8988T (cell line): Measurements from ENCODE around the gene KLHL3.
"Not testable (repeated sequence)": the region's sequence is repeated elsewhere in the genome, so short reads cannot be mapped to it uniquely, and the experiment has no call there.

ENCODE experiments used
- DNase-seq: peaks from one replicate; pipeline ENCODE4 v3.0.0; 2011

KLHL3 gene

DNA sequence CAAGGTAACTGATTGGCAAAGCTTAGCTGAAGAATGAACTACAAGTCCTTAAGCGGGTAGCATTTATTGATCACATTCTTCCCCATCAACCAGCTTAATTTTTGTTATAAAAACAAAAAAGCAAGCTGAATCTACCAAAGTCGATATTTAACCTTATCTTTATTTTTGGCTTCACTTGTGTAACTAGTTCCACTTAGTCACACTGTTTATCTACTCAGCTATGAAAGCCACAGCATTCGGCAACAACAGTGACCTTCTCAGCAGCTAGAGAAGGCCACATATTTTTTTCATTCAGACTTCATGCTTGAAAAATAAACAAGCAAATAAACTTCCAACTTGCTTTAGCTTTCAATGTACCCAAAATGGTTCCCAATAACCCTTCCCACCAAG, 69.4 kb downstream of the KLHL3 start:
- DNase-seq: no peak

DNA sequence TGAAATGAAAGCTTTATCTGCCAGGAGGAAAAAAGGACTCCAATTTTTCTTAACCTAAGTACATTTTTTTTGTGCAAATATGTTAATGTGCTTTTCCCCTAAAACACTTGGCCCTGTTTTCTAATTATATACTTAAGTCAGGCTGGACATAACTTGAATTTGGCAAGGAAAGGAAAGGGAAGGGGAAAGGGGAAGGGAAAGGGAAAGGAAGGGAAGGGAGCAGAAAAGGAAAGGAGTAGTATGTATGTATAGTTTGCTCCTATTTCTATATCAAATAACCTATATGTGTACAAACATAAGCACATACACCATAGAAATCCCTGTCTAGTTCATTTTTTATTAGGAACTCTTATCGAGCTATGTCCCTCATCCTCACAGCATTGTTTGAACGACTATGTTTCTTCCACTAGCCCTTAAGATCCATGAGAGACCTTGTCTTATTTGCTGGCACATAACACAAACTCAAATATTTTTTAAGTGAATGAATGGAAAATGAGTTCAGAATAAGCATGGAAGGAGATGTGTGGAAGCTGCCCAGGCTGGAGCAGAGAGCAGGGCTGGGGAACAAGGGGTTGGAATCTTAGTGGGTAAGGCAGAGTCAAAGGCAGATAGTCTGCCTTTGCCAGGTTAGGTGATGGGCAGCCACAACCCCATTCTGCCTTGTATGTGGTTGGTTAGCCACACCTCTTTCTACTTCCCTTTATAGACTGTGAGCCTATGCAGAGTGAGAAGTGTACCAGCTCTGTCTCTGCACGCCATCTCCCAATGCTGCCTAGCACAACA, 70.0 kb downstream of the KLHL3 start:
- no peak for DNase-seq

DNA sequence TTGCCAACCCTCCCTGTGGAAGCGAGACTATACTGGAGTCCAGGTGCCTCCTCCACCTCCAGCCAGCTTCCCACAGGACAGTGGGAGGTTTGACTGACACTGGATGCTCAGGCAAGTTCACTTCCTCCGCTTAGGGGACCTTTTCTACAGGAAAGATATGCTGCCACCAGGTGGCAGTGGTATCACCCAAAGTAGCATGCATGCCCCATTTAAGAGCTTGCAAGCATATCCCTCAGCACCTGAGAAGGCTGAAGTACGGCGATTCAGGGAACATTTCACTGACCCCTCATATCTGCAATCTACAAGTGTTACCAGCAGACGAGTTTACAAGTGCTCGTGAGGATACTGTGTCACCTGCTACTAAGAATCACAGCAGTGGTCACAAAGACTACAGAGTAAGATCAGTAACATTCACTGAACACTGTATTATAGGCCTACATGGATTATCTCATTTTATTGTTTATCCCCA, 75.5 kb downstream of the KLHL3 start:
- no peak for DNase-seq

DNA sequence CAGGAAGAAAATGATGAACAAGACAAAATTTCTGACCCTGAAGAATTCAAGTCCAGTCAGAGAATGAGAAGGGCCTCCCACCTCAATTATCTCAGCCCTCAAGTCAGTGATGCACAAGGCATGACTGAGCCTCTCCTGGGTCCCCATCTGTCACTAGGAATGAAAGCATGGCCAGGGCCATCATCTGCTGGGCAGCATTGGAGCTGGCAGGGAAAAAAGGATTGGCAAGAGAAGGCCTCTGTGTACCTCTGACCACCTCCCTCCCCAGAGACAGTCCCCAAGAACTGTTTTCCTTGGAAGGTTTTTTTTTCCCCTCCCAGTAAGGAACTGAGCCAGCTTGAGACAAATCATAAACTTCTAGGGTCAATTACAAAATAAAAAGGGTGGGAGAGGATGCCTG, 76.7 kb downstream of the KLHL3 start:
- no peak for DNase-seq

DNA sequence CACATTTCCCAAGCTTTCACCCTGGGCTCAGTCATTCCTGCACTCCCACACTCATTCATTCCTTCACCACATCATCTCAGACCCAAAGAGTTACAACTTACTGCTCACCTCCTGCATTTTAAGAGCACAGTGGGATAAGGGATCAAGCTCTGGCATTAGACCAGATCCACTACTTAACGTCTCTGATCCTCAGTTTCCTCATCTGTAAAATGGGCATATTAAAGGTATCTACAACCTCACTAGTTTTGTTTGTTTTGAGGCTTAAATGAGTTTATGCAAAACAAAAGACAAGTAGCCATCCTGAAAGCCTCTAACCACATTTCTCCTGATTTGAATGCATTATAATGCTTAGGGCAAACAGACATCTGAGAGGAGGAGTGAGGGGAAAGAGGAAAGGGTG, 77.6 kb downstream of the KLHL3 start:
- no peak for DNase-seq

DNA sequence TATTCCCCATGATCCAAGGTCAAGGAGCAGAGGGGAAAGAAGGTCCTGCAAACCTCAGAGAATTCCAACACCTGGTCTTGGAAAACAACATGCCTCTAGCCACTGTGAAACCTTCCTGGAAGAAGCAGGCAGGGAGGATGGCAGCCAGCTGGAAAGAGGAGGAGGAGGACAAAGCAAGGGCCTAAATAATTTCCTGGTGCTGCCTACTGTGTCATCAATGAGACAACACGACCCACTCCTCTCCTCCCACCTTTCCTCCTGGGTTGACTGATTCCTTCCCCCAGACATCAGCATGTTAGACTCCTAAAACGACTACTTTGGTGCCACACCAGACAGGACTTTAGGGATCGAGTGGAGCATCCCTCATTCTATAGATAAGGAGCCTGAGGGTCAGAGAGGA, 78.8 kb downstream of the KLHL3 start:
- no peak for DNase-seq

DNA sequence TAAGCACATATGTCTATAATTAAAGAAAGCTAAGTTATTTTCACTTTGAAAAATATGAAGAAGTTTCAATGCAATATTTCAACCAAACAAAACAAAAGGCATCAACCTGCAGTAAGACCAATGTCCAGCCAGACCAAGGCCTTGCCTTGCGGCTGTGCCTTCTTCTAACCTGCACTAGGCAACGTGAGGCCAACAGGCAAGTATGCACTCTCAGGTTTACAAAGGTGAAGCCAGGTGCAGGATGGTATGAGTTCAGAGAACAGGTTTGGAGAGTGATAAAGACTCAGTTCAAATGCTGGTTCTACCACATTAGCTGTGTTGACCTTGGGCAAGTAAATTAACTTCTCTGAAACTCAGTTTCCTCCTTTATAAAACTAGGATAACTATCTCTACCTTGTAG, 79.3 kb downstream of the KLHL3 start:
- no peak for DNase-seq

DNA sequence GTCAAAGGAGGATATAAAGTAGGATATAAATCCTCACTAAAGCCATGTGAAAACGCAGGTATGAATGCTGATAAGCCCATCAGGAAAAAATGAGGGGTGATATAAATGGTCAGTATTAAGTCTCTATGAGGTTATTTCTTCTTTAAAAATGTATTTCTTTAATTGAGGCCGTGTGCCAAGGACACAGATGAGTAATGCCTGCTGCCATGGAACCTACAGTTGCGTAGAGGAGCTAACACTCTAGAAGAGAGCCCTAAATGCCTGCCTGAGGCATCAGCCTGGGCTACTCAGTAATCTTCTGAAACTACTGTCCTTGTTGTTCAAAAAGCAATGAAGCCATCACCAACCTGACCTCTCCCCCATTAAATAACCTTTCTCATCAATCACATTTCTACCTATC, 84.9 kb downstream of the KLHL3 start:
- no peak for DNase-seq

DNA sequence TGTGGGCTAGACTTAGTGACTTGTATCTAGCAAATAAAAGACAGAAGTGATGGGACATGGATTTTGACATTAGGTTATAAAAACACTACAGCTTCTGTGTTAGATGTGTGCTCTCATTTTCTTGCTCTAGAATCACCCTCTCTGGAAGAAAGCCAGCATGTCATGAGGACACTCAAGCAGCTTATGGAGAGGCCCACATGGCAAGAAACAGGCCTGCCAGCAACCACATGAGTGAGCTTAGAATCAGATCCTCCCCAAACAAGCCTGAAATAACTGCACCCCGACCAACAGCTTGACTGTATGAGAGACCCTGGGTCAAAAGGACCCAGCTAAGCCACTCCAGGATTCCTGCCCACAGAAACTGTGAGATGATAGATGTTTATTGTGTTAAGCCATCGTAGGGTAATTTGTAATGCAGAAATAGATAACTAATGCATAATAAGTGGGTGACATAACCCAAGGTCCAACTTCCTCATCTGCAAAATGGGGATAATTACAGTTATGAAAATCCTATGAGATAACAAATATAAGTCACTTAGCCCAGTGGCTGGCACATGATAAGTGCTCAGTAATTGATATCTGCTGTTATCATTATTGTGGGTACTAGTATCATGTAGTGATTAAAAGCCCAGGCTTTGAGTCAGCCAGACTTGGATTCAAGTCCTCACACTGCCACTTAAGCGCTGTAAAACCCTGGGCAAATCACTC, 86.5 kb downstream of the KLHL3 start:
- DNase-seq: no peak

DNA sequence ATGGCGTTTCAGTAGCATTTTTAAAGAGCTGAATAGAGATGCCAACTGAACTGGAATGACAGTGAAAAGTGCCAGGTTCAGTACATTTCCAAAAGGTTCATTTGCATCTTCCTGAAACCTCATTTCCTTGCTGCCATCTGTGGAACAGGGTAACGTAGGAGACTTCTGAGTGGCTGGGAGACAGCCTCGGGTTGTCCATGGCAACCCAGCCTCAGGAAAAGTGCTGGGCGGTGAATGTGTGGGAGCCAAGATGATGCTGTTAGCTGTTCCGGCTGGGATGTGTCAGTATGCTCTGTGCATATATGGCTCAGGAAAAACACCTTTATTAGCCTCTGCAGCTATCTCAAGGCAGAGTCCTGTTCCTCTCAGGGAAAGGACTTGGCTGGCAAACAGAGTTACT, 87.5 kb downstream of the KLHL3 start:
- DNase-seq: no peak

DNA sequence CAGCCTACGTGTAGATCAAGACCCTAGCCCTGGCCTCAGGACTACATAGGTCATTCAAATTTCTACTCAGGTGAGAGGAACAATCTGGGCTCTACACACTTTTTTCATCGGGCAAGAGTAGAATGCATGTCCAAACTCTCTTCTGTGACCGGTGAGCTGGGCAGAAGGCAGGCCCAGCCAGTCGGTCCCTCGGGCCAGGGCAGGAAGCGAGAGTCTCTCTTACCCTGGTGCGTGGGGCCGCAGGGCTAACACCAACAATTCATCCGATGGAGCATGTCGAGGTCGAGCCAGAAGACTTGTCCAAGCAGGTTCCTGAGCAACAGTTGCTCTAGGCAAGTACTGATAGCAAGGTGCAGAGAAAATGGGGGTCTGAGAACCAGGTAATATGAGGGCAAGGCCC, 88.5 kb downstream of the KLHL3 start:
- no peak for DNase-seq

DNA sequence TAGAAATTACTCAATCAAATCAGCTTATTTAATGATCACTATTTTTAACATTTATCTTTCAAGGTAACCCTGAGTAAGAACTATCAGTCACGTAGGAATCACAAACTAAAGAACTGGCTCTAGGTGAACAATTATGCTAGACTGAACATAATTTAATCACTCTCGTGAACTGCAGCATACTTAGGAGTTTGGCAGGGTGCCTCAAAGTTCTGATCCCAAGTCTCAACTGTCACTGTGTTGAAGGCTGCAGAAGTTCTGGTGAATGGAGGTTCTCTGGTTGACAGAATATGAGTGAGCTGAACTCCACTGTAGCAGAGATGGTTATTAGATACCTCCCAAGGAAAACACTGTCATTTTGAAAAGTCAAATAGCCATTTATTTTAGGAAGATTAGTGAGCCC, 89.1 kb downstream of the KLHL3 start:
- DNase-seq: no peak

DNA sequence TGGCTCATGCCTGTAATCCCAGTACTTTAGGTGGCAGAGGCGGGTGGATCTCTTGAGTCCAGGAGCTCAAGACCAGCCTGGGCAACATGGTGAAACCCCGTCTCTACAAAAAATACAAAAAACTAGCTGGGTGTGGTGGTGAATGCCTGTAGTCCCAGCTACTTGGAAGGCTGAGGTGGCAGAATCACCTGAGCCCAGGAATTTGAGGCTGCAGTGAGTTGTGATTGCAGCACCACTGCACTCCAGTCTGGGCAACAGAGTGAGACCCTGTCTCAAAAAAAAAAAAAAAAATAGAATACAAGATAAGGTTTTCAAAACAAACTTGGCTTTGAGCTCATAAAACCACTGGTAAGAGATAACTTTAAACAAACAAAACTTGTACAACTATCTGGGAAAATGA, 92.8 kb downstream of the KLHL3 start:
- not testable (repeated sequence) for DNase-seq

DNA sequence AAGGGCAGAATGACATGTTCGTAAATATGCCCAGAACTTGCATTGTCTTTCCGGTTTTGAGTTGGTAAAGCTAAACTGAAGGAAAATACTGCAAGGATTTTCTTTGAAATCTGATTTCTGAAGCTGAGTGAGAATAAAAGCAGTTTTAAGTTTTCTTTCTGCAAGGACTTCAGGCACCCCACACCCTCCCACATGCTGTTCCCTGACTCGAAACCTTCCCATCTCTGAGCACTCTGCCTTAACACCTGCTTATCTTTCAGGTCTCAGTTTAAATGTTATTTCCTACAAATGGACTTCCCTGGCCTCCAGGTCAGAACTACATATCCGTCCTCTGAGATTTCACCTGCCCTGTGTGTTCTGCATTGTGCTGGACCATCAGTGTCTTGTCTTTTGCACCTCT, 93.8 kb downstream of the KLHL3 start:
- DNase-seq: no peak

DNA sequence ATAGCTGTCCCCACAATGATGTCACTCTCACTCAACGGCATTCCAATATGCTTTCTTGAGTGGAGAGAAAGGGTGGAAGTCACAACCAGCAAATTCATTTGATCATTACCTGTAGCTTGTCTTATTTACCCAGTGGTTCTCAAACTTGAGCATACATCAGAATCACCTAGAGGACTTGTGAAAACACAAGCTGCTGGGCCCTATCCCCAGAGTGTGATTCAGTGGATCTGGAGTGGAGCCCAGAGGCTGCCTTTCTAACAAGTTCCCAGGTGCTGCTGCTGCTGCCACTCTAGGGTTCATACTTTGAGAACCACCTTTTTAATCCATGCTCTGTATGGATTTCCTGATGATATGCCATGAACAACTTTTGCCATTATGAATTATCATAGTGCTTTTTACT, 94.7 kb downstream of the KLHL3 start:
- no peak for DNase-seq

DNA sequence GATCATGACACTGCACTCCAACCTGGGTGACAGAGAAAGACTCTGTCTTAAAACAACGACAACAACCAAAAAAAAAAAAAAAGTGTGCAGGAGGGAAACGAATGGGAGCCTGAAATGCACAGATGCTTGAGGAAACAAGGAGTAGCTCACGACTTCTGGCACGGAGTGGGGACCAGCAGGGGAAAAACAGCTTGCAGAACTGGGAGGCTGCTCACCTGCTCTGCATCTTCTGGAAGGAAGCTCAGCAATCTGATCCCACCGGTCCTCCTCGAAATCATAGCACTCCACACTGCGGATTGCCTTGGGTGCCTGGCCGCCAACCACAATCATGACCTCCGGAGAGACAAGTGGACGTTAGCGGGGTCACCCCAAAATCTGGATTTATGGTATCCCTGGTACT, 96.2 kb downstream of the KLHL3 start:
- DNase-seq: no peak

DNA sequence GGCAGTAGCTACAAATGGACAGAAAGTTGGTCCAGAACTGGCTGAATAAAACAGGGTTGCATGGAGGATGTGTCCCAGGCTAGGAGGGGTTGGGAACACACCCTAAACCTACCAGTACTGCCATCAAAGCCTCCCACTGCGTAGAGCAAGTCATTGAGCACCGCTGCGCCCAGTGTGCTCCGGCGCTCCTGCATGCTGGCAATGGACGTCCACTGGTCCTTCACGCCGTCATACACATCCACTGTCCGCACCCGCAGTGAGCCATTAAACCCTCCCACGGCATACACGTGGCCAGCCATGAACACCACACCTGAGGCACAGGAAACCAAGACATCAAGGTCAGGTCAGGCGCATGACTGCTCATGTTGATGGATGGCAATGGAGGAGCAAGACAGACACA, 97.0 kb downstream of the KLHL3 start:
- no peak for DNase-seq

DNA sequence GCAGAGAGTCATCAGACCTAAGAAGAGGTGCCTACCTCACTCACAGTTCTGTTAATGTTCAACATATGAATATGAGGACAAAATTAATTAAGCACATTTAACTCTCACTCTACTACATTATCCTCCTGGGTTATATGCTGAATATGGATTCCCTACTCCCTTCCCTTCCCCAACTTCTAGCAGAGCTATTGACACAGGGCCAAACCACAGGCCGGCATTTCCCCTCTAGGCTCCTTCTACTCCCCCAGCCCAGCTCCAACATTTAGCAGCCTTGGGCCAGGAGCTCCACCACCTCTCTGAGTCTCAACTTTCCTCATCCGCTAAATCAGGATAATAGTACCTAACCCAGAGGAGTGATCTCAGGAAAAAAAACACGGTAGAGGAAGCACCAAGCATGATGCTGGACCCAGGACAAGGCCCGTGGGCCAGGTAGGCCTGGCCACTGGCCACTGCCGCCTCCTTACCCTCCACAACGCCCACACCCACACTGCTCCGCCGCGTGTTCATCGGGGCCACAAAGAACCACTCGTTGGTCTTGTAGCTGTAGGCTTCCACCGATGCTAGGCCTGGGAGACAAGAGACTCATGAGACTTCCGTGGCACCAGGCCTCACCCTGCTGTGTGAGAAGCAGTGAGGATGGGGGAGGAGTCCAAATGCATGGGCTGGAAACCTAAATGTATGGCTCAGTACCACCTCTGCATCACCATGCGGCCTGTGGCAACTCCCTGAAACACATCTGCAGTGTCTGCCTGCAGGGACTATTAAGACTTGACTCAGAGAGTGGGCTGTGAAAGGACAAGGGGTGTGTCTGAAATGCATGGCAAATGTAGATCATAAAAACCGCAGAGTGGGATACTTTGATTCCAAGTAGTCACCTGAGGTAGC, 98.8 kb downstream of the KLHL3 start:
- no peak for DNase-seq

DNA sequence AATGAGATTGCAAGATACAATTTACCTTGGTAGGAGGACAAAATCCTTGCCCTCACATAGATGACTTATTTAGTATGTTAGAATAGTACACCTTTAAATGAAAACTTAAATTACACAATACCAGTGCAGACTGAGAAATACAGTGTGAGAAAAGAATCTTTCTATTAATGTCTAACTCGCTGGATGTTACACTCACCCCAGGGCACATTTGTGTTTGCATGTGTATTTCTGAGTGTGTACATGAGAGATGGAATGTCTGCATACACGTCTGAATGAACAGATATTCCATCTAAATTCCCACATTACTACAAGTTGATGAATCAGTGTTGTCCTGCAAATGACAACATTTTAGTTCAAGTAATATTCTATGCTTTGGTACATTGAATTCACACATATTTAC, 99.8 kb downstream of the KLHL3 start:
- no peak for DNase-seq

DNA sequence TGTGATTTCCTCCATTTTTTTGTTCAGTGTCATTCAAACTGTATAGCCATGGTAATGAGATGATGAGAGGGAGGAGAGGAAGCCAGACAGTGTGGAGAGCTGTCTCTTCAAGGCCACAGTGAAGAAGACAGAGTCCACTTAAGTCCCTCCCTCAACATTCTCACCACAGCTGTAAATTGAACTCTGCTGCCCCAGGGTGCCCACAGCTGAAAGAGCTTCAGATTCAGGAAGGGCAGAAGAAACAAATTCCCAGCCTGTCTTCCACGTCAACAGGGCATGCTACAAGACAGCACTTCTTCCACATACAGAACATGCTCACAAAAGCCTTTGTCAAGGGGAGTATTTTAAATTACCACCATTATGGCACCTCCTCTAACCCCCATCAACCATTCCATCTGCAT, 100.4 kb downstream of the KLHL3 start:
- no peak for DNase-seq

DNA sequence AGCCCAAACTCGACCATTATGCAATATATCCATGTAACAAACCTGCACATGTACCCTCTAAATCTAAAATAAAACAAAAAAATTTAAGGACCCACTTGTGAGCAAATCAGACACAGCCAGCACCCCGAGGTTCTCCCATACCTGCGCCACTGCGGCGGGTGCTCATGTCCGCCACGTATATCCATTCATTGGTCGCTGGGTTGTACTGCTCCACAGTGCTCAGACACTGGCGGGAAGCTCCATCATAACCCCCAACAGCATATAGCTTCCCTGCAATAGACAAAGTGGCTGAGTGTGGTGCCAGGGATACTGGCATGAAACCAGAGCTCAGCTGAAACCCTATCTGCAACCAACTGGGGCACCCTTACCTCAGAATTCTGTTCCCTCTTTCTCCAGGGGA, 102.0 kb downstream of the KLHL3 start:
- no peak for DNase-seq

DNA sequence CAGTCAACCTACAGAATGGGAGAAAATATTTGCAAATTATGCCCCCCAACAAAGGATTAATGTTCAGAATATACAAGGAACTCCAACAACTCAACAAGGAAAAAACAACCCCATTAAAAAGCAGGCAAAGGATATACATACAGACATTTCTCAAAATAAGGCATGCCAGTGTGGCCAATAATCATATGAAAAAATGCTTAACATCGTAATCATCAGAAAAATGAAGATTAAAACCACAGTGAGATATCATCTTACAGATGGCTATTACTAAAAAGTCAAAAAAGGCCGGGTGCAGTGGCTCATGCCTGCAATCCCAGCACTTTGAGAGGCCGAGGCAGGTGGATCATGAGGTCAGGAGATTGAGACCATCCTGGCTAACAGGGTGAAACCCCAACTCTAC, 103.2 kb downstream of the KLHL3 start:
- DNase-seq: no peak

DNA sequence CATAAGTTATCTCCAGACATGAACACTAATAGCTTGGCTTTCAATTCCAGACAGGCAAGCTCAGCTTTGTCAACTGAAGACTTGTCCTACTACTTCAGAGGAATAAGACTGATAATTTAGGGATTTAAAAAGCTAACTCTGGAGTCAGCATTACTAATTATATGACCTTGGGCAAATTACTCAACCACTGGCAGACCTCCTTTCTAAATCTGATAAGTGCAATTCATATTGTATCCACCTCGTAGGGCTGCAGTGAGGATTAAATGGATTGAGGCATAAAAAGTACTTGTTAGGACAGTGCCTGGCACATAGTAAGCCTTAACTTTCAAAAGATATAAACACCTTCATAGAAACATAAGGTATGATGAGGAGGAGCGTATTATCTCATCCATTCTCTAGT, 104.4 kb downstream of the KLHL3 start:
- no peak for DNase-seq

DNA sequence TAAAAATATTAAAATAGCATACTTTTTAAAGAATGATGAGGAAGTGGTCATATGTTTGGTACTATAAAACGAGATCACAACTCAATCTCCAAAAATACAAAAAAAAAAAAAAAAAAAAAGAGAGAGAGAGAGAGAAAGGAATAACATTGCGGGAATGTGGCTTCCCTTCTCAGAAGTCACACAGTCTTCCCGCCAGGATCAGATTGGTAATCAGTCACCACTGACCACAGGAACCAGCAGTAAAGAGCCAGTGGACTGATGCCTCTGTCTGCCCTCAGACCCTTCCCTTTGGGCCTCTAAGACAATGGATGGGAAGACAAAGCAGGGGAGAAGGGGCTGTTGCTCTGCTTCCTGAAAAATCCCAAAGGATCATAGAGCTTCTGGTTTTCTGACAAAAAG, 104.9 kb downstream of the KLHL3 start:
- no peak for DNase-seq
